OCI-LY3 (cell line): ENCODE data around the gene PPM1K.
"Not testable (repeated sequence)": the region's sequence is repeated elsewhere in the genome, so short reads cannot be mapped to it uniquely, and the experiment has no call there.

Experiments
- H2AFZ ChIP-seq: fragments of 200-600, 300-600 bp; shearing (Covaris generic); 2 replicates; pipeline ENCODE4 v1.6.0; 2014; ENCODE audit warnings: antibody characterized with exemption, low read depth, low read length
- H3K27ac ChIP-seq: fragments of 200-600, 300-600 bp; sonication (generic); 2 replicates; pipeline ENCODE4 v1.5.1; 2014; ENCODE audit warnings: mild to moderate bottlenecking, low read length, moderate library complexity, mixed read lengths
- H3K27me3 ChIP-seq: fragments of 200-600, 300-600 bp; sonication (generic); 2 replicates; pipeline ENCODE4 v1.6.1; 2014; ENCODE audit warnings: low read depth, low read length, mixed read lengths
- H3K36me3 ChIP-seq: fragments of 200-600, 300-600 bp; sonication (generic); replicated peaks from 2 replicates; pipeline ENCODE3; 2014; ENCODE audit warnings: low read depth, low read length, mixed read lengths
- H3K4me1 ChIP-seq: fragments of 300-600, 200-600 bp; sonication (generic); 2 replicates; pipeline ENCODE4 v1.6.1; 2014; ENCODE audit warnings: low read length, mixed read lengths
- H3K4me2 ChIP-seq: fragments of 200-600, 300-600 bp; sonication (generic); 2 replicates; pipeline ENCODE4 v1.6.1; 2014; ENCODE audit warnings: low read length, mixed read lengths
- H3K4me3 ChIP-seq: fragments of 300-600, 200-600 bp; sonication (generic); 2 replicates; pipeline ENCODE4 v1.5.1; 2014; ENCODE audit warnings: antibody characterized with exemption, mild to moderate bottlenecking, low read length, moderate library complexity
- H3K79me2 ChIP-seq: fragments of 300-600, 200-600 bp; shearing (Covaris generic); 2 replicates; pipeline ENCODE4 v1.6.1; 2014; ENCODE audit warnings: mild to moderate bottlenecking, low read length, mixed read lengths
- H3K9ac ChIP-seq: fragments of 300-600, 200-600 bp; shearing (Covaris generic); 2 replicates; pipeline ENCODE4 v1.6.0; 2014; ENCODE audit warnings: mild to moderate bottlenecking, low read length, moderate library complexity
- H3K9me3 ChIP-seq: fragments of 200-600, 300-600 bp; shearing (Covaris generic); 2 replicates; pipeline ENCODE4 v1.6.1; 2014; ENCODE audit warnings: low read length, mixed read lengths; ENCODE audit not compliant: insufficient read depth
- H4K20me1 ChIP-seq: fragments of 200-600, 300-600 bp; sonication (generic); 2 replicates; pipeline ENCODE4 v1.6.1; 2016; ENCODE audit warnings: low read length, mixed read lengths; ENCODE audit not compliant: insufficient read depth
- EZH2phosphoT487 ChIP-seq: fragments of 200-600 bp; shearing (Covaris generic); IDR thresholded peaks from 2 replicates; pipeline ENCODE4 v1.6.1; 2018; ENCODE audit warnings: antibody characterized with exemption, mixed run types, low read depth
- TF ChIP-seq, protein P1 (sequence below): fragments of 200-600, 300-600 bp; sonication (generic); IDR thresholded peaks from 2 replicates; pipeline ENCODE4 v1.5.1; 2014; ENCODE audit warnings: antibody characterized with exemption, low read length, low read depth

PPM1K gene

DNA sequence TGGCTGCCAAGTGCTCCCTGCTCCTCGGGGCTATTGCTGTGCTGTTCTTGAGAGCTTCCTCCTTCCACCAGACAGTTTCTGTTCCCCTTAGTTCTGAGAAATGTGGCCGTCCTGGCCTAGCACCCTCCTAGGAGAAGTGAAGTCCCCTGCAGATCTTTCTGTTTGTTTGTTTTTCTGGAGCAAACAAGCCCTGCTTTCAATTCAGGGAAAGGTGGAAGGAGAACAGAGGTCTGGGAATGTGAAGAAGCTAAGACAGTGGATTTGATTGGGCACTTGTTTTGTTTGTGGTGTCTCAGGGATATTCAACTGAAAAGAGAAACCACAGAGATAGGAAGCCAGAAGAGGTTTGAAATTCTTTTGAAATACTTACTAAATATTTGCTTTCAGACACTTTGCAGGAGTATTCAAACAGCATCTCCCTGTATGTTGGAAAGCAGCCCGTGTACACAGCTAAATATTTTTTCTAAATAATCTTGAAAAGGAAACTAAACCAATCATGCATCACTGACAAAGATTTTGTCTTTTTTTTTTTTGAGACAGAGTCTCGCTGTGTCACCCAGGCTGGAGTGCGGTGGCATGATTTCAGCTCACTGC lies 36.5 kb upstream of the PPM1K start:
- TF ChIP-seq, protein P1, sequence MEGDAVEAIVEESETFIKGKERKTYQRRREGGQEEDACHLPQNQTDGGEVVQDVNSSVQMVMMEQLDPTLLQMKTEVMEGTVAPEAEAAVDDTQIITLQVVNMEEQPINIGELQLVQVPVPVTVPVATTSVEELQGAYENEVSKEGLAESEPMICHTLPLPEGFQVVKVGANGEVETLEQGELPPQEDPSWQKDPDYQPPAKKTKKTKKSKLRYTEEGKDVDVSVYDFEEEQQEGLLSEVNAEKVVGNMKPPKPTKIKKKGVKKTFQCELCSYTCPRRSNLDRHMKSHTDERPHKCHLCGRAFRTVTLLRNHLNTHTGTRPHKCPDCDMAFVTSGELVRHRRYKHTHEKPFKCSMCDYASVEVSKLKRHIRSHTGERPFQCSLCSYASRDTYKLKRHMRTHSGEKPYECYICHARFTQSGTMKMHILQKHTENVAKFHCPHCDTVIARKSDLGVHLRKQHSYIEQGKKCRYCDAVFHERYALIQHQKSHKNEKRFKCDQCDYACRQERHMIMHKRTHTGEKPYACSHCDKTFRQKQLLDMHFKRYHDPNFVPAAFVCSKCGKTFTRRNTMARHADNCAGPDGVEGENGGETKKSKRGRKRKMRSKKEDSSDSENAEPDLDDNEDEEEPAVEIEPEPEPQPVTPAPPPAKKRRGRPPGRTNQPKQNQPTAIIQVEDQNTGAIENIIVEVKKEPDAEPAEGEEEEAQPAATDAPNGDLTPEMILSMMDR = no peak
- no peak for TF ChIP-seq EZH2phosphoT487
- H4K20me1 ChIP-seq = no peaks in the 10 kb centered on the region
- H3K27me3 ChIP-seq = no peaks in the 10 kb centered on the region
- peak overlapping the region; percentile 72 for H2AFZ ChIP-seq
- H3K4me2 ChIP-seq = peak overlapping the region; percentile 79
- H3K9ac ChIP-seq = peak overlapping the region; percentile 51
- peaks cover 22% of the 10 kb centered on the region for H3K4me1 ChIP-seq
- H3K9me3 ChIP-seq = no peaks in the 10 kb centered on the region
- no peaks in the 10 kb centered on the region for H3K79me2 ChIP-seq
- H3K27ac ChIP-seq = peak overlapping the region; percentile 84
- no peaks in the 10 kb centered on the region for H3K36me3 ChIP-seq
- peak overlapping the region; percentile 52 for H3K4me3 ChIP-seq

DNA sequence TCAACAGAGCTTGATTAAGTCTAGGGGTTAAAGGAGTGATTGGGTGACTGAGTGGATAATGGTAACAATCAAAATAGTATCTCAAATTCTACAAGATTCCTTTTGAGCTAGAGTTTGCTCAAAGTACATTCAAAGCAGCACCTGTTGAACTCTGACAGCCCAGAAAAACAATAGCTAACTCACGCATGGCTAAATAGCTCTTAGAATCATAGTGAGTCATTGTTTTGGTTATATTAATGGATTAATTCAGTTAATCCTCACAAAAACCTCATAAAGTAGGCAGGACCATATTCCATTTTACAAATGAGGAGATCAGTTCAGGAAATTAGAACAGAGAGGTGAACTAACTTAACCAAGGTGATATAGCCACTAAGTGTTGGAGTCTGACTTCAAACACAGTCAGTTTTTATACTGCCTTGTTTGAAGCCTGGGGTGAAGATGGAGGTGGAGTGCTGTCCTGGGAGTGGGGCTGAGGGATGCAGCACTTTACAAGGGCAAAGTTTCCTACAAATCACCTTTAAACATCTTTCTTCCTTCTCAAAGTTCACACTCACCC lies 35.9 kb upstream of the PPM1K start:
- H3K9ac ChIP-seq = peak overlapping the region; percentile 51
- H3K27ac ChIP-seq = peak overlapping the region; percentile 84
- H3K79me2 ChIP-seq = no peaks in the 10 kb centered on the region
- no peaks in the 10 kb centered on the region for H3K27me3 ChIP-seq
- H2AFZ ChIP-seq = peak overlapping the region; percentile 72; the same call in 1 of the 2 replicates
- H4K20me1 ChIP-seq = no peaks in the 10 kb centered on the region
- H3K36me3 ChIP-seq = no peaks in the 10 kb centered on the region
- H3K4me3 ChIP-seq = peak overlapping the region; percentile 52
- no peak for TF ChIP-seq EZH2phosphoT487
- TF ChIP-seq, protein P1 = no peak
- peak overlapping the region; percentile 79 for H3K4me2 ChIP-seq
- H3K9me3 ChIP-seq = no peaks in the 10 kb centered on the region
- peaks cover 22% of the 10 kb centered on the region for H3K4me1 ChIP-seq

DNA sequence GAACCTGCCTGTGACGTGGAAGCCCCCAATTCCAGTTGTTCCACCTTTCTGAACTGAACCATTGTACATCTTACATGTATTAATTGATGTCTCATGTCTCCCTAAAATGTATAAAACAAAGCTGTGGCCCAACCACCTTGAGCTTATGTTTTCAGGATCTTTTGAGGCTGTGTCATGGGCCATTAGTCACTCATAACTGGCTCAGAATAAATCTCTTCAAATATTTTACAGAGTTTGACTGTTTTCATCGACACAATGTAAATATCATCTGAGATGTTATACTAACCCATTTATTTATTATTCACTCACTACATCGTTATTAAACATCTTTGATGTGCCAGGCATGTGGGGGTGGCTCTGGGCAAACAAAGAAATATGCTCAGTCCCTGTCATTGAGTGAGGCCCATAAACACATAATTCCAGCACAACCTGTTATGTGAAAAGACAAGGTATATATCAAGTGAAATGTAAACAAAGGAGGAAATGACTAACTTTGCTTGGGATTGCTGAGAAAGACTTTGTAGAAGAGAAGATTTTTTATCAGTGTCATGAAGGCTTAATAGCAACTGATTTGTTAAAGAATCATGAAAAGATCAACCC lies 34.5 kb upstream of the PPM1K start:
- no peaks in the 10 kb centered on the region for H3K27me3 ChIP-seq
- no peak overlapping the region for H3K9ac ChIP-seq
- no peaks in the 10 kb centered on the region for H3K36me3 ChIP-seq
- TF ChIP-seq, protein P1 = no peak
- no peak for TF ChIP-seq EZH2phosphoT487
- no peak overlapping the region for H3K4me3 ChIP-seq
- no peaks in the 10 kb centered on the region for H3K79me2 ChIP-seq
- no peaks in the 10 kb centered on the region for H4K20me1 ChIP-seq
- no peak overlapping the region for H3K27ac ChIP-seq
- no peak overlapping the region for H2AFZ ChIP-seq
- no peaks in the 10 kb centered on the region for H3K9me3 ChIP-seq
- no peak overlapping the region for H3K4me2 ChIP-seq
- peaks cover 22% of the 10 kb centered on the region for H3K4me1 ChIP-seq

DNA sequence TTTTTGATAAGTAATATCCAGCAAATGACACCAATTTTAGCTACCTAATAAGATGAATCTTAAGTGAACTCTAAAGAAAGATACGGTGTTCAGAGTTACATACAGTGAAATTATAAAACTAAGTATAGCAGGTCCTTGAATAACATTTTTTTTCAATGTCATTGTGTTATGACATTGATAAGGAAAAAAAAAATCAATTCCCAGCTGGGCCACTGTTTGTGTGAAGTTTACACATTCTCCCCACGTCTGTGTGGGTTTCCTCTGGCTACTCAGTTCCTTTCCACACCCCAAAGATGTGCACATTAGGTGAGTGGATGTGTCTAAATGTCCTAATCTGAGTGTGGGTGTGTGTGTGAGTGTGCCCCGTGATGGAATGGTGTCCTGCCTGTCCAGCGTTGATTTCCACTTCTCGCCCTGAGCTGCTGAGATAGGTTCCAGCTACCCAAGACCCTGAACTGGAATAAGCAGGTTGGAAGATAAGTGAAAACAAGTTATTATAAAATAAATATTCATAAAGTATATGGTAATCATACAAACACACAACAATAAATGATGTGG lies 31.2 kb upstream of the PPM1K start:
- Histone ChIP-seq H3K4me2 (no peak overlapping the region), H4K20me1 (no peaks in the 10 kb centered on the region), H3K36me3 (no peaks in the 10 kb centered on the region), H3K27ac (no peak overlapping the region), H3K9ac (no peak overlapping the region), H3K4me3 (no peak overlapping the region), H2AFZ (no peak overlapping the region), H3K79me2 (no peaks in the 10 kb centered on the region), H3K9me3 (no peaks in the 10 kb centered on the region), H3K4me1 (peaks cover 11% of the 10 kb centered on the region), H3K27me3 (no peaks in the 10 kb centered on the region)
- no peak for TF ChIP-seq EZH2phosphoT487
- TF ChIP-seq, protein P1 = no peak

DNA sequence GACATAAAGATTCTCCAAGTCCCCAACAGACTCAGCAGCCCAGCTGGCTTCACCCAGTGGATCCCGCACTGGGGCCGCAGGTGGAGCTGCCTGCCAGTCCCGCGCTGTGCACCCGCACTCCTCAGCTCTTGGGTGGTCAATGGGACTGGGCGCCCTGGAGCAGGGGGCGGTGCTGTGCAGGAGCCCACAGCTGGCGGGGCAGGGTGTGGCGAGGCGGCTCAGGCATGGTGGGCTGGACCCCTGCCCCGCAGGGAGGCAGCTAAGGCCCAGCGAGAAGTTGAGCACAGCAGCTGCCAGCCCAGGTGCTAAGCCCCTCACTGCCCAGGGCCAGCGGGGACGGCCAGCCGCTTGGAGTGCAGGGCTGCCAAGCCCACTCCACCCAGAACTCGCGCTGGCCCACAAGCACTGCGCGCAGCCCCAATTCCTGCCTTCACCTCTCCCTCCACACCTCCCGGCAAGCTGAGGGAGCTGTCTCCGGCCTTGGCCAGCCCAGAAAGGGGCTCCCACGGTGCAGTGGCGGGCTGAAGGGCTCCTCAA lies 28.8 kb upstream of the PPM1K start:
- not testable (repeated sequence) for H3K79me2 ChIP-seq, H3K27ac ChIP-seq, H3K27me3 ChIP-seq, H3K4me1 ChIP-seq, H3K4me2 ChIP-seq, H3K36me3 ChIP-seq, H3K9ac ChIP-seq, H4K20me1 ChIP-seq, H3K9me3 ChIP-seq, H3K4me3 ChIP-seq, H2AFZ ChIP-seq
